ENCODE data around the gene OPCML. TPM values are rescaled to one million over a fixed set of nuclear protein-coding genes. Genes with fewer than 3 reads are reported as not detected.

The OPCML gene
- polyA plus RNA-seq, 3 donors from 2014 or later: not detected

GRCh38 chr11:133291780-133292179 lies 240.5 kb downstream of the OPCML start:
- Mint-ChIP-seq H3K27ac (no peak overlapping the region), H3K27me3 (ENCODE audit: low read depth in 3 of 3) (peaks cover 0 to 3% (median 2%) of the 10 kb centered on the region in 3 donors), H3K36me3 (no peaks in the 10 kb centered on the region), H3K9me3 (peaks cover 0 to 4% (median 2%) of the 10 kb centered on the region in 6 donors), H3K4me3 (no peak overlapping the region), H3K4me1 (no peaks in the 10 kb centered on the region)
- no peak for DNase-seq

GRCh38 chr11:133285359-133285758 lies 246.9 kb downstream of the OPCML start:
- no peaks in the 10 kb centered on the region for H3K4me1 Mint-ChIP-seq
- H3K27ac Mint-ChIP-seq: no peak overlapping the region
- H3K27me3 Mint-ChIP-seq (ENCODE audit: low read depth in 3 of 3): peaks cover 0 to 3% (median 0%) of the 10 kb centered on the region in 3 donors

GRCh38 chr11:133284156-133284555 lies 248.1 kb downstream of the OPCML start:
- Mint-ChIP-seq H3K36me3 (peaks cover 0 to 3% (median 0%) of the 10 kb centered on the region in 3 donors), H3K27me3 (ENCODE audit: low read depth in 3 of 3) (peaks cover 0 to 3% (median 0%) of the 10 kb centered on the region in 3 donors), H3K4me1 (no peaks in the 10 kb centered on the region), H3K27ac (no peak overlapping the region), H3K4me3 (no peak overlapping the region), H3K9me3 (peaks cover 0 to 4% (median 3%) of the 10 kb centered on the region in 6 donors)
- no peak for DNase-seq

More at GRCh38 chr11:133285359-133285758, 246.9 kb downstream of the OPCML start:
- Mint-ChIP-seq H3K36me3 (peaks cover 0 to 3% (median 0%) of the 10 kb centered on the region in 3 donors), H3K9me3 (peaks cover 0 to 4% (median 3%) of the 10 kb centered on the region in 6 donors), H3K4me3 (no peak overlapping the region)
- DNase-seq: no peak

- DNase-seq: no peak
- peaks cover 0 to 3% (median 0%) of the 10 kb centered on the region in 3 donors for H3K36me3 Mint-ChIP-seq
- H3K9me3 Mint-ChIP-seq: peaks cover 0 to 6% (median 1%) of the 10 kb centered on the region in 6 donors
- H3K4me3 Mint-ChIP-seq: no peak overlapping the region
- no peak overlapping the region for H3K27ac Mint-ChIP-seq
- H3K4me1 Mint-ChIP-seq: no peaks in the 10 kb centered on the region
- no peaks in the 10 kb centered on the region for H3K27me3 Mint-ChIP-seq (ENCODE audit: low read depth in 3 of 3)
Observed at GRCh38 chr11:133277886-133278285, 254.4 kb downstream of the OPCML start.

- no peak for DNase-seq
- H3K36me3 Mint-ChIP-seq: no peaks in the 10 kb centered on the region
- H3K27ac Mint-ChIP-seq: no peak overlapping the region
- H3K4me1 Mint-ChIP-seq: no peaks in the 10 kb centered on the region
- H3K4me3 Mint-ChIP-seq: no peak overlapping the region
- H3K27me3 Mint-ChIP-seq (ENCODE audit: low read depth in 3 of 3): peaks cover 0 to 2% (median 0%) of the 10 kb centered on the region in 3 donors
- peaks cover 0 to 8% (median 0%) of the 10 kb centered on the region in 6 donors for H3K9me3 Mint-ChIP-seq
Observed at GRCh38 chr11:133271871-133272776, 260.2 kb downstream of the OPCML start.

- Mint-ChIP-seq H3K9me3 (peaks cover 0 to 5% (median 0%) of the 10 kb centered on the region in 6 donors), H3K27ac (no peak overlapping the region), H3K4me1 (no peaks in the 10 kb centered on the region), H3K4me3 (no peak overlapping the region), H3K27me3 (ENCODE audit: low read depth in 3 of 3) (peaks cover 0 to 2% (median 0%) of the 10 kb centered on the region in 3 donors), H3K36me3 (no peaks in the 10 kb centered on the region)
- DNase-seq: no peak
Observed at GRCh38 chr11:133271206-133271605, 261.1 kb downstream of the OPCML start.

GRCh38 chr11:133269267-133269666 lies 263.0 kb downstream of the OPCML start:
- H3K27me3 Mint-ChIP-seq (ENCODE audit: low read depth in 3 of 3): peaks cover 0 to 7% (median 0%) of the 10 kb centered on the region in 3 donors
- peaks cover 0 to 5% (median 0%) of the 10 kb centered on the region in 6 donors for H3K9me3 Mint-ChIP-seq
- H3K4me1 Mint-ChIP-seq: no peaks in the 10 kb centered on the region
- DNase-seq: no peak
- H3K36me3 Mint-ChIP-seq: no peaks in the 10 kb centered on the region
- no peak overlapping the region for H3K4me3 Mint-ChIP-seq
- no peak overlapping the region for H3K27ac Mint-ChIP-seq

GRCh38 chr11:133266986-133267385 lies 265.3 kb downstream of the OPCML start:
- Mint-ChIP-seq H3K36me3 (no peaks in the 10 kb centered on the region), H3K4me1 (no peaks in the 10 kb centered on the region), H3K4me3 (no peak overlapping the region), H3K27ac (no peak overlapping the region), H3K27me3 (ENCODE audit: low read depth in 3 of 3) (peaks cover 0 to 7% (median 0%) of the 10 kb centered on the region in 3 donors), H3K9me3 (peaks cover 0 to 3% (median 0%) of the 10 kb centered on the region in 6 donors)
- DNase-seq: no peak

GRCh38 chr11:133265530-133266035 lies 266.7 kb downstream of the OPCML start:
- Mint-ChIP-seq H3K27me3 (ENCODE audit: low read depth in 3 of 3) (peaks cover 0 to 7% (median 0%) of the 10 kb centered on the region in 3 donors), H3K9me3 (peaks cover 0 to 3% (median 0%) of the 10 kb centered on the region in 6 donors), H3K27ac (no peak overlapping the region), H3K4me3 (no peak overlapping the region), H3K36me3 (no peaks in the 10 kb centered on the region), H3K4me1 (no peaks in the 10 kb centered on the region)
- DNase-seq: no peak

- Mint-ChIP-seq H3K27ac (no peak overlapping the region), H3K36me3 (no peaks in the 10 kb centered on the region), H3K27me3 (ENCODE audit: low read depth in 3 of 3) (peaks cover 0 to 7% (median 0%) of the 10 kb centered on the region in 3 donors), H3K4me1 (no peaks in the 10 kb centered on the region), H3K4me3 (no peak overlapping the region), H3K9me3 (peaks cover 0 to 6% (median 0%) of the 10 kb centered on the region in 6 donors)
- DNase-seq: no peak
Observed at GRCh38 chr11:133263332-133263731, 269.0 kb downstream of the OPCML start.

GRCh38 chr11:133258751-133259150 lies 273.6 kb downstream of the OPCML start:
- H3K27ac Mint-ChIP-seq: no peak overlapping the region
- no peak overlapping the region for H3K4me3 Mint-ChIP-seq

GRCh38 chr11:133254601-133255000 lies 277.7 kb downstream of the OPCML start:
- DNase-seq: no peak
- H3K27me3 Mint-ChIP-seq (ENCODE audit: low read depth in 3 of 3): peaks cover 0 to 1% (median 0%) of the 10 kb centered on the region in 3 donors
- no peaks in the 10 kb centered on the region for H3K36me3 Mint-ChIP-seq
- H3K9me3 Mint-ChIP-seq: peaks cover 0 to 14% (median 0%) of the 10 kb centered on the region in 6 donors
- H3K4me3 Mint-ChIP-seq: no peak overlapping the region
- no peak overlapping the region for H3K27ac Mint-ChIP-seq
- H3K4me1 Mint-ChIP-seq: no peaks in the 10 kb centered on the region

More at GRCh38 chr11:133258751-133259150, 273.6 kb downstream of the OPCML start:
- Mint-ChIP-seq H3K9me3 (peaks cover 0 to 6% (median 0%) of the 10 kb centered on the region in 6 donors), H3K36me3 (no peaks in the 10 kb centered on the region), H3K27me3 (ENCODE audit: low read depth in 3 of 3) (no peaks in the 10 kb centered on the region), H3K4me1 (no peaks in the 10 kb centered on the region)
- DNase-seq: no peak

GRCh38 chr11:133253570-133253969 lies 278.7 kb downstream of the OPCML start:
- no peak for DNase-seq
- no peaks in the 10 kb centered on the region for H3K36me3 Mint-ChIP-seq
- H3K9me3 Mint-ChIP-seq: peaks cover 0 to 23% (median 0%) of the 10 kb centered on the region in 6 donors
- no peak overlapping the region for H3K4me3 Mint-ChIP-seq
- H3K27ac Mint-ChIP-seq: no peak overlapping the region
- no peaks in the 10 kb centered on the region for H3K4me1 Mint-ChIP-seq
- peaks cover 0 to 3% (median 0%) of the 10 kb centered on the region in 3 donors for H3K27me3 Mint-ChIP-seq (ENCODE audit: low read depth in 3 of 3)

GRCh38 chr11:133251841-133252240 lies 280.5 kb downstream of the OPCML start:
- DNase-seq: no peak
- no peak overlapping the region for H3K27ac Mint-ChIP-seq
- H3K36me3 Mint-ChIP-seq: no peaks in the 10 kb centered on the region
- H3K4me1 Mint-ChIP-seq: no peaks in the 10 kb centered on the region
- H3K4me3 Mint-ChIP-seq: no peak overlapping the region
- peaks cover 0 to 3% (median 0%) of the 10 kb centered on the region in 3 donors for H3K27me3 Mint-ChIP-seq (ENCODE audit: low read depth in 3 of 3)
- H3K9me3 Mint-ChIP-seq: peaks cover 0 to 27% (median 1%) of the 10 kb centered on the region in 6 donors

Data from immature natural killer cell (primary cell).